GM12872 (cell line): ENCODE results near the gene FAM131A.

Experiments
- TF ChIP-seq, protein P1 (sequence below): IDR thresholded peaks from 3 replicates; pipeline ENCODE4 v1.5.1; 2011; ENCODE audit warnings: low read depth, mild to moderate bottlenecking, low read length, moderate library complexity; ENCODE audit not compliant: insufficient read depth

Gene FAM131A

DNA sequence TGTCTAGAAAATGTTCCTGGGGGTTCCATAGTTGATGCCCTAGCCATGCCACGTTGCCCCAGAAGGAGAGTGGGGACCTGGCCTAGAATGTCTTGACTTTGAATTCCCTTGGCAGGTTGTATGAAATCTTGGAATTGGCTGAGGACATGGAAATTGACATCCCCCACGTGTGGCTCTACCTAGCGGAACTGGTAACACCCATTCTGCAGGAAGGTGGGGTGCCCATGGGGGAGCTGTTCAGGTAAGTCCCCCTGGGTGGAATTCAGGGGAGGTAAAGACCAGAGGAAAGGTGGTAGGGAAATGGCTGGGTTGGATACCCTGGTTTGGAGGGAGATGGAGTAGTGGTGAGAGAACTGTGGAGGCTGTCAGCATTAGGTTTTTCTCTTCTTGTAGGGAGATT is 8.9 kb upstream of the FAM131A start:
- TF ChIP-seq, protein P1, sequence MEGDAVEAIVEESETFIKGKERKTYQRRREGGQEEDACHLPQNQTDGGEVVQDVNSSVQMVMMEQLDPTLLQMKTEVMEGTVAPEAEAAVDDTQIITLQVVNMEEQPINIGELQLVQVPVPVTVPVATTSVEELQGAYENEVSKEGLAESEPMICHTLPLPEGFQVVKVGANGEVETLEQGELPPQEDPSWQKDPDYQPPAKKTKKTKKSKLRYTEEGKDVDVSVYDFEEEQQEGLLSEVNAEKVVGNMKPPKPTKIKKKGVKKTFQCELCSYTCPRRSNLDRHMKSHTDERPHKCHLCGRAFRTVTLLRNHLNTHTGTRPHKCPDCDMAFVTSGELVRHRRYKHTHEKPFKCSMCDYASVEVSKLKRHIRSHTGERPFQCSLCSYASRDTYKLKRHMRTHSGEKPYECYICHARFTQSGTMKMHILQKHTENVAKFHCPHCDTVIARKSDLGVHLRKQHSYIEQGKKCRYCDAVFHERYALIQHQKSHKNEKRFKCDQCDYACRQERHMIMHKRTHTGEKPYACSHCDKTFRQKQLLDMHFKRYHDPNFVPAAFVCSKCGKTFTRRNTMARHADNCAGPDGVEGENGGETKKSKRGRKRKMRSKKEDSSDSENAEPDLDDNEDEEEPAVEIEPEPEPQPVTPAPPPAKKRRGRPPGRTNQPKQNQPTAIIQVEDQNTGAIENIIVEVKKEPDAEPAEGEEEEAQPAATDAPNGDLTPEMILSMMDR: no peak

DNA sequence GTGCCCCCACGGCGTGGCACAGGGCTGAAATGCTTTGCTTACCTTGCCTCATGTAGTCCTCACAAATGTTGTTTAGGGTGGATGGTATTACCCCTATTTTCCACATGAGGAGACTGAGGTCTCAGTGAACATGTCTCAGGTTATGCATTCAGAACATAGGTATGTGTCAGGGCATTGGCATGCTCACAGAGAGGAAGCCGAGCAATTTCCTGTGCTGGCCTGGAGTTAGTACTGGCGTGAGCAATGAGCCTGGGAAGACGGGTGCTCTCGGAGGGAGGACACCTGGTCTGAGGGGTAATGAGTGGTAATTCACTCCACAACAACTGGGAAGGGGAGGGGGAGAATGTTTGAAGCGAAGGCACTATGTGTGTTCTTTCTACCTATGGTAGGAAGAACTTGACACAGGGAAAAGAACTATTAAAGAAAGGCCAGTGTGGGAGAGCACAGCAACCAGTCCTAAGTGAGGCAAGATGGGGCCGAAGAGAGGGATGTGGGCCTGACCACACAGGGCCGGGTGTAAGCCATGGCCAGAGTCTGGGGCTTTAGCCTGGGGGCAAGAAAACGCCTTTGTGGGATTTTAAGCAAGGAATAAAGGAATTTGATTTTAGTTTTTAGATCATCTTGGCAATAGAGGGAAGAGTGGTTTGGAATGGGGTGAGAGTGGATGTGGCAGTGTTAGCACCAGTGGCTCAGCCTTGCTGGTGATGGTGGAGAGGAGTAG is 4.9 kb upstream of the FAM131A start:
- TF ChIP-seq, protein P1: no peak

DNA sequence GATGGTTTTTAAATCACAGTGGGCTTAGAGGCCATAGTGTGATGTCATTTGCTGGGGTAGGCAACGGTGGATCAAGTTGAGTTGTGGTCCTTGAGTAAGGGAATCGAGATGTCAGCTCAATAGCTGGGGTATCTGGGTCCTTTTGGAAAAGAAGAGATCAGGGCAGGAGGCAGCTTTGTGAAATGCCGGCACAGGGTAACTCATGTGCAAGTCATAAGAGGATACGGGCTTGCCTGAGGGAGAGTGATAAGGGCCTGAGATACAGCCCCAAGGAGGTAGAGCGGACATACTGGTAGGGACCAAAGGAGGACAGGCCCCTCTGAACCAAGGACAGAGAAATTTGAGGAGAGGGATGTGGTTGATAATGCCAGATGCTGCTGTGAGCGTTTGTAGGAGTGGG is 4.2 kb upstream of the FAM131A start:
- TF ChIP-seq, protein P1: no peak

DNA sequence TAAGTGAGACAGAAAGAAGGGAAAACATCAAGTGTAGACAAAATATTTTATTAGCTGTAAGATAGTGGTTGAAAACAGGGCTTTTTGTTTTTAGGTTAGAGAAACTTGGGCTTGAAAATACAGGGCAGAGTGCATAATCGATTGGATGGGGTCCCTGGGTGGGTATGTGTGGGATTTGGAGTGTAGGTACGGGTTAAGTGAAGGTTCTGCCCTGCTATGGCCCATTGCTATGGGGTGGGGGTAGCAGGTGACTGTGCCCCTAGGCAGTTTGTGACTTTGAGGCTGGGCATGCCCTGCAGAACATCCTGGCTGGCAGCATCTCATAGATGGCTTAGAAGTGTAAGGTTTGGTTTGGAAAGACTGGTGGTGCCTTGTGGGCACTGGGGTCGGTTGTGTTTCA is 3.7 kb upstream of the FAM131A start:
- TF ChIP-seq, protein P1: no peak

DNA sequence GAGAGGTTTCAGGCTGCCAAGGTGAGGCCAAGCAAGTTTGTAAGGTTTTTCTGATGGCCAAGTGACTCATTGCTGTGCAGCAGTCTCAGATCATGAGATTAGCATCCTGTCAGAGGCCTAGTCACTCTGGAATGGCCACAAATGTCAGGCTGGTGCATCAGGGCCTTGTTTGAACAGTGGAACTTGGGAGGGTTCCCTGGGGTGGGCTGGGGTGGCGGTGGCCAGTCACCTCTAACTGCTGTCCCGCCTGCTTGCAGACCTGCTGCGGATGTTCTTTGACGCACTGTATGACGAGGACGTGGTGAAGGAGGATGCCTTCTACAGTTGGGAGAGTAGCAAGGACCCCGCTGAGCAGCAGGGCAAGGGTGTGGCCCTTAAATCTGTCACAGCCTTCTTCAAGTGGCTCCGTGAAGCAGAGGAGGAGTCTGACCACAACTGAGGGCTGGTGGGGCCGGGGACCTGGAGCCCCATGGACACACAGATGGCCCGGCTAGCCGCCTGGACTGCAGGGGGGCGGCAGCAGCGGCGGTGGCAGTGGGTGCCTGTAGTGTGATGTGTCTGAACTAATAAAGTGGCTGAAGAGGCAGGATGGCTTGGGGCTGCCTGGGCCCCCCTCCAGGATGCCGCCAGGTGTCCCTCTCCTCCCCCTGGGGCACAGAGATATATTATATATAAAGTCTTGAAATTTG is 2.8 kb upstream of the FAM131A start:
- TF ChIP-seq, protein P1: no peak

DNA sequence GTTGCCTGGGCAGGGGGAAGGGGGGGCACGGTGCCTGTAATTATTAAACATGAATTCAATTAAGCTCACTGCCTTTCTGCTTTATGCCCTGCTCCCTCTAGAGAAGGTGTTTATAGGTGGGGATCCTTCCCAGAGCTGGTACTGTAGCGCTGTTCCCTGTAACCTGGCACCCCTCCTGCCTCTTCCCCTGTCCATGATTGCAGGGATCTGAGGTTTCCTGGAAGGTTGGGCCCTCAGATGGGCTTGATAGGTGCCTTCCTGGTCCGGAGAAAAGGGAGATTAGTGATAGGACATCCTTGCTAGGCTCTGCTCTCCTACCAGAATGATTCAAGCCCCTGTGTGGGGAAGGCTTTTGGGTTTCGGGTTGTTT is 2.1 kb upstream of the FAM131A start:
- TF ChIP-seq, protein P1: no peak

DNA sequence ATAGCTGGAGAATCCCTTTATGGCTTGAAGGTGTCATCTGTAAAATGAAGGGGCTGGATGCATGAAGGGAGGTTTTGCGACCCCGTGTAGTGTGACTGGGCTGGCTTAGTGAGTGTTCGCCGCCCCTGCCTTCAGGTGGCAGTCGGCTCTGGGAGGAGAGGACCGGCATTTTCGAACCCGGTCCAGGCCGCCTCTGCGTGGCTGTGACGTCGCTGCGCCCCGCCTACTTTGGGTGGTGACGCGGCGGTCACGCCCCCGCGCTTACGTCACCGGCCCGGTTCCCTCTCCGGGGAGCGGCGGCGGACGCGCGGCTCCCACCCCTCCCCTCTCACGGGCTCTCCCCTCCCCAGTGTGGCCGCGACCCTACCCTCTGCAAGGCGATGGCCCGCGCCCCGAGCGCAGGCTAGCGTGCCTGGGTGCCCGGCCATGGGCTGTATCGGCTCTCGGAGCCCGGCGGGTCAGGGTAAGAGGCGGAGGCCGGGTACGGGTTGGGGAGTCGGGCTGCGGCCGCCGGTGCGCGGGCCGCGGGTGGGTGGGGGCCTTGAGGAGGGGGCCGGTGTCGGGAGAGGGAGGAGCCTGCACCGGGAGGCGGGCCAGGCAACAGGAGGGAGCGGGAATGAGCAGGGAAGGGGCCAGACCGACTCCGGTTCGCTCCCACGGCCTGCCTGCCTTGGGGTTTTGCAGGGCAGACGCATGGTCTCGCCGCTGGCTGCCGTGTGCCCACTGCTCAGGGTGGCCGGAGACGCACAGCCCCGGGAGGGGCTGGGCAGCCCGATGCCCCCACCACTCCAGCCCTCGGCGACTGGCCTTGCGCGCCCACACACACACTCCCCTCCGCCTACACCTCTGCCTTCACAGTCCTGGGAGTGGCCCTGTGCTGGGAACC is 1.5 kb upstream of the FAM131A start:
- TF ChIP-seq, protein P1: no peak
